Effector memory CD4-positive, alpha-beta T cell (primary cell): ENCODE measurements around the gene GTPBP1.
A peak's percentile ranks its signal among the peaks of the same experiment; 100 is the strongest.

ENCODE experiments used
- DNase-seq, 3 donors: peaks; one replicate each; pipeline ENCODE4 v3.0.0-alpha.2; 2020
- H3K27ac ChIP-seq: 2 replicates; pipeline ENCODE4 v1.7.0; 2013; ENCODE audit warnings: mild to moderate bottlenecking, low read length, moderate library complexity; ENCODE audit not compliant: insufficient read depth, poor library complexity, severe bottlenecking
- H3K27me3 ChIP-seq: replicated peaks from 2 replicates; pipeline ENCODE4 v1.7.0; 2013; ENCODE audit warnings: mild to moderate bottlenecking, low read length; ENCODE audit not compliant: insufficient read depth, control insufficient read depth, poor library complexity, severe bottlenecking
- H3K36me3 ChIP-seq: 2 replicates; pipeline ENCODE4 v1.7.0; 2013; ENCODE audit warnings: mild to moderate bottlenecking, low read length, moderate library complexity; ENCODE audit not compliant: control insufficient read depth, insufficient read depth
- H3K4me1 ChIP-seq: 2 replicates; pipeline ENCODE4 v1.7.0; 2013; ENCODE audit warnings: low read length, mild to moderate bottlenecking; ENCODE audit not compliant: control insufficient read depth, insufficient read depth, poor library complexity, severe bottlenecking
- H3K4me3 ChIP-seq: 2 replicates; pipeline ENCODE4 v1.7.0; 2013; ENCODE audit warnings: low read length, low read depth, mild to moderate bottlenecking; ENCODE audit not compliant: insufficient read depth, poor library complexity, severe bottlenecking
- H3K9me3 ChIP-seq: 2 replicates; pipeline ENCODE4 v1.7.0; 2013; ENCODE audit warnings: mild to moderate bottlenecking, low read length, moderate library complexity; ENCODE audit not compliant: control insufficient read depth

Gene GTPBP1

DNA sequence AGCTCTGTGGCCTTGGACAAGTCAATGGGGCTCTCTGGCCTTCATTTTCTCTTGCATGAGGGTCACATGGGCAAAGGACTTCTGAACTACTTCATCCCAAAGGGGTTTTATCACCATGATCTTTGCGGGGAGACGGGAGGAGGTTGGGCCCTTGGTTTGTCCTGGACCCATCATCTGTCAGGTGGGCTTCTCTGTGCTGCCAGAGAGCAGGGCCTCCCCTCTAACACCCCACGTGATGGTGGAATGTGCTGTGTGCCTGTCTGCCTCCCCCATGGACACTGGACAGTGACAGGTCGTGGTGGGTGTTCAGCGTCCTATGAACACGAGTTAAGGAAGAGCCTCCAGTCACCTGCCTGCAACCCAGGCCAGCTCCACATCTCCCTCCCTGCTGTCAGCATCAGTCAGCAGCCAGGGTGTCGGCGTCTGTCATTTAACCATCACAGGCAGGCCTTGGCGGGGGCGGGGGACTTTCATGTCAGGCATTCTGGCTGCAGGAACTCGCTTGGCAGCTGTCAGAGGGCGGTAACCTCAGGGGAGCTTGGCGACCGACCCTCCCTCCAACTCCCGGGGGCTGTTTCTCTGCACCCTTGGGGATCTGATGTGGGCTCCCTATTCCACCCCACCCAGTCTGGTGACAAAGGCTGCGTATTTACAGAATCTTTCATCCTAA, 52.7 kb downstream of the GTPBP1 start:
- Histone ChIP-seq H3K27ac (peak overlapping the region; percentile 67), H3K4me3 (no peak overlapping the region), H3K27me3 (no peaks in the 10 kb centered on the region), H3K4me1 (peaks cover 27% of the 10 kb centered on the region), H3K9me3 (no peaks in the 10 kb centered on the region), H3K36me3 (peaks cover 4% of the 10 kb centered on the region)
- DNase-seq = peak in 2 of 3 donors; percentile 39 to 62

DNA sequence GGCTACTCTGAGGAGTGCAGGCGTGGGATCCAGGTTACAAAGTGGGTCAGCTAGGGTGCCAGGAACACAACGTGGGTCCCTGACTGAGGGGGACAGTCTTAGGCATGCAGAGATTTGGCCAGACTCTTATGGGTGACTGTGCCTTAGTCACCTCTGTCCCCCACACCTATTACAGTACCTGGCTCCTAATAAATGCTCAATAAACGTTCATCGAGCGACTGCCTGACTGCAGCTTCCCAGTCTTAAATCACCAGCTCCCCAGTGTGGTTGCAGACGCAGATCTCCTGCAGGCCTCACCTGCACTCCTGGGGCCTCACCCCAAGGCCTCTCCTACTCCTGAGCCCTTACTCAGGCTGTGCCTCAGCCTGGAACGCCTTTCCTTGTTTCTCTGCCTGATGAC, 53.3 kb downstream of the GTPBP1 start:
- peak overlapping the region; percentile 67 for H3K27ac ChIP-seq
- no peaks in the 10 kb centered on the region for H3K36me3 ChIP-seq
- no peak for DNase-seq
- no peaks in the 10 kb centered on the region for H3K27me3 ChIP-seq
- H3K9me3 ChIP-seq = no peaks in the 10 kb centered on the region
- peaks cover 23% of the 10 kb centered on the region for H3K4me1 ChIP-seq
- no peak overlapping the region for H3K4me3 ChIP-seq

DNA sequence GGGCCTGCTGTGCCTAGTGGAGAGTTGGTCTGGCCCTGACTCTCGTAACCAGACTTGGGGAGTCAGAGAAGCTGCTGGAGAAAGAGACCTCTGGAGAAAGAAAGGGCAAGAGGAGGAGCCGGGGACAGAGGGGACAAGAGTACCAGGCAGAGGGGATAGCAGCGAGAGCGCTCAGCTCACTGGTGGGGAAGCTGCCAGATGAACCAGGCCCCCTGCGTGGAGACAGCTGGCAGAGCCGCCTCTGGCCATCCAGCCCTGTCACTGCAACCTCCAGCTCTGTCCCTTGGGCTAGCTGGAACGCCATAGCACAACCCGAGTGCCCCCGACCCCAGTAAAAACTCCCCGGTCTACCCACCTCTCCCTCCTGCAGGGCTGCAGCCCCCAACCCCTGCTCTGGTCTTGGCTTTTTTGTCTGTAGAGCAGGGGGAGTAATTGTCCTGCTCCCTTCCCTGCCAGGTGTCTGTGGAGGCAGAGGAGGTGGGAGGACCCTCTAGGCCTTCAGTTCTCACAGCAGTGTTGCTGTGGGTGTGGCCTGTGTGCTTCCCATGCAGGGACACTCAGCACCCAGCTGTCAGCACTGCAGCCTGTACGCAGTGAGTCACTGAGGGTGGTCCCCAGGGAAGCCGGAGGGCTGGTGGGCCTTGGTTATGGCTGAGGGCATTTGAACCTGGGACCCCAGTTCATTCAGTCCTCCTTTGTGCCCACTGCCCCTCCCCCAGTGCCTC, 54.9 kb downstream of the GTPBP1 start:
- H3K27me3 ChIP-seq = no peaks in the 10 kb centered on the region
- peaks cover 23% of the 10 kb centered on the region for H3K4me1 ChIP-seq
- H3K27ac ChIP-seq = no peak overlapping the region
- no peaks in the 10 kb centered on the region for H3K36me3 ChIP-seq
- DNase-seq = no peak
- H3K4me3 ChIP-seq = no peak overlapping the region
- no peaks in the 10 kb centered on the region for H3K9me3 ChIP-seq

DNA sequence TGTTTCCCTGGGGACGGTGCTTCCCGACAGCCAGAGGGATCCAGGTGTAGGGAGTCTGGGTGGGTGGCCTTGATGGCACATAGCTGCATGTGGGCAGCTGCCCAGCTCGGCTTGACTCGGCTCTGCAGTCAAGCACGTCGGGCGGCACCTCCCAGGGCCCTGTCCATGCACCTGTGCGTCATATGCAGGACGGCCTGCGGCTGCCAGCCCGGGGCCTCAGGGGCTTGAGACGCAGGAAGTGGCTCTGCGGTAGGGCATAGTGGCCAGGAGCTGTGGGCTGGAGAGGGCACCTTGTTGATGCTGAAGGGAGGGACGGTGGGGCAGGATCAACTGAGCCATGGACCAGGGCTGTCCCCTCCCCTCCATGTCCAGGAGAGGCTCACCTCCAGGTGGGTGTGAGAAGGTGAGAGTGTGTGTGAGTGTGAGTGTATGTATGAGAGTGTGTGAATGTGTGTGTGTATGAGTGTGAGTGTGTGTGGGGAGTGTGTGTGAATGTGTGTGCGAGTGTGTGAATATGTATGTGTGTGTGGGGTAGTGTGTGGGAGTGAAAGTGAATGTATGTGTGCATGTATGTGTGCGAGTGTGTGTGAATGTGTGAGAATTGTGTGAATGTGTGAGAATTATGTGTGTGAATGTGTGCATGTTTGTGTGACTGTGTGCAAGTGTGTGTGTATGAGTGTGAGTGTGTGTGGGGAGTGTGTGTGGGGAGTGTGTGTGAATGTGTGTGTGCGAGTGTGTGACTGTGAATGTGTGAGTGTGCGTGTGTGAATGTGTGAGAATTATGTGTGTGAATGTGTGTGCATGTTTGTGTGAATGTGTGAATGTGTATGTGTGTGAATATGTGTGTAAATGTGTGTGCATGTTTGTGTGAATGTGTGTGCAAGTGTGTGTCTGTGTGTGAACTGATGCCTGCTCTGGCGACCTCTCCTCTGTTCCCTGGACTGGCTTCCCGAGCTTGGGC, 55.7 kb downstream of the GTPBP1 start:
- H3K27me3 ChIP-seq = no peaks in the 10 kb centered on the region
- H3K4me3 ChIP-seq = no peak overlapping the region
- H3K36me3 ChIP-seq = no peaks in the 10 kb centered on the region
- no peak for DNase-seq
- peaks cover 25% of the 10 kb centered on the region for H3K4me1 ChIP-seq
- H3K27ac ChIP-seq = no peak overlapping the region
- no peaks in the 10 kb centered on the region for H3K9me3 ChIP-seq

DNA sequence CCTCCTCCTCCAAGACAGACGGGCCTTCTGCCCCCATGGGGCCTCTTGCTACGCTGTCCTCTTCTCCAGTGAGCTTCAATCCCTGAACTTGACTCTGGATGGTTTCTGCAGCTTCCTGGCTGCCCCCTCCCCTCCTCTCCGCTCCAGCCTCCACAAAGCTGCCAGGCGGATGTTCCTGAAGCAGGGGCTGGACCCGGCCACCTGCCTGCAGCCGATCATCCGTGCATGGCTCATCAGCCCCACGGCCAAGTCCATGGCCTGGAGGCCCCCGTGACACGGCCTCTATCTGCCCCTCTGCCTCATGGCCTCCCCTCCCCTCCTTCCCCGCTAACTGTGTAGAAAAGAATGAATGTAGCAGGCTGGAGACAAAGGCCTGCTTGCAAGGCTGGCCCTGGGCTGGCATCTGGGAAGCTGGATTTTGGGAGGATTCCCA, 56.8 kb downstream of the GTPBP1 start:
- no peak for DNase-seq
- H3K4me3 ChIP-seq = no peak overlapping the region
- H3K27ac ChIP-seq = no peak overlapping the region
- no peaks in the 10 kb centered on the region for H3K36me3 ChIP-seq
- H3K4me1 ChIP-seq = peaks cover 15% of the 10 kb centered on the region
- H3K9me3 ChIP-seq = no peaks in the 10 kb centered on the region
- H3K27me3 ChIP-seq = no peaks in the 10 kb centered on the region

DNA sequence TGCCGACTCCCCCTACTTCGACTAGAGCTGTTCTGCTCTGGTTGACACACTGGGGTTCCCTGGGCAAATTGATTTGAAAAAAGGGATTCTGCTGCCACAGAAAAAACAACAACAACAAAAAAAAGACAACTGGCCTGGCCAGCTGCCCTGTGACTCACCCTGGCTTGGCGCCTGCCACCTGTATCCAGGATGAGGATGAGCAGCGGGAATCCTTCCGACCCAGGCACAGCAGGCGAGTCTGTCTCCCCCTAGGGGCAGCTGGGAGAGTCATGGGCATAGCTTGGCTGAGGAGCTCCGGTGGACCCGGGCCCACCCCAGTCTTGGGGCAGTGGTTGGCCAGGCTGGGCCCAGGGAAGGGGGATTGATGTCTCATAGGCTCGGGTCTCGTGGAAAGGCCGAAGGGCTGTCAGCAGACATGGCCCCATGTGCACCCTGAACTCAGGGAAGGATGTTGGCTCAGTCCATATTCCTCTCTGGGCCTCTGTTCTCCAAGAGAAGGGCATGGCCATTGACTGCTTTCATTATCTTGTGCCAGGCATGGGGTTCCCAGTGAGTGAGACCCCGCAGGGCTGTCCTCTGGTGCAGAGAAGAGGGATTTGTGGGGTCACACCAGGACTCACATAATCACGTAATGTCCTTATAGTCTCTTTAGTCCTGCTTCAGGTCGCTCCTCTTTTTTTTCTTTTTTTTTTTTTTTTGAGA, 60.5 kb downstream of the GTPBP1 start:
- H3K36me3 ChIP-seq = no peaks in the 10 kb centered on the region
- H3K4me3 ChIP-seq = no peak overlapping the region
- H3K4me1 ChIP-seq = peaks cover 6% of the 10 kb centered on the region
- H3K27me3 ChIP-seq = no peaks in the 10 kb centered on the region
- peak in 2 of 3 donors; percentile 10 to 26 for DNase-seq
- H3K27ac ChIP-seq = no peak overlapping the region
- H3K9me3 ChIP-seq = no peaks in the 10 kb centered on the region

DNA sequence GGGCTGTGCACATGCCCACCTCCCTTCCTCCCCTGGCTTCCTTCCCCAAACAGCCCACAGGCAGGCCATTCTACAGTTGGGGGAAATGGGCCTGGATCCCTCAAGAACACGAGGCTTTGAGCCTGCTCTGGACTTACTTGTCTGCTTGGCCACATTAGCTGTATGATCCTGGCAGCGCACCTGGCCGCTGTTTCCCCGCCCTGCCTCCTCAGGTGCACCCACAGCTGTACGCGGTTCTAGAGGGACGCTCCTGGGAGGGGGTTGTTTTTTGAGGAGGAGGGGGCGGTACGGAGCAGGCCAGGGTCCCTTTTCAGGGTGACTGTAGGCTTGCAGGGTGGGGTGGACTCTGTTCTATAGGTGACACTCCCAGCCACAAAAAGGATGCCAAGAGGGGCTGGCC, 61.6 kb downstream of the GTPBP1 start:
- no peaks in the 10 kb centered on the region for H3K27me3 ChIP-seq
- H3K36me3 ChIP-seq = no peaks in the 10 kb centered on the region
- peaks cover 6% of the 10 kb centered on the region for H3K4me1 ChIP-seq
- no peak overlapping the region for H3K27ac ChIP-seq
- no peaks in the 10 kb centered on the region for H3K9me3 ChIP-seq
- no peak overlapping the region for H3K4me3 ChIP-seq
- DNase-seq = no peak

DNA sequence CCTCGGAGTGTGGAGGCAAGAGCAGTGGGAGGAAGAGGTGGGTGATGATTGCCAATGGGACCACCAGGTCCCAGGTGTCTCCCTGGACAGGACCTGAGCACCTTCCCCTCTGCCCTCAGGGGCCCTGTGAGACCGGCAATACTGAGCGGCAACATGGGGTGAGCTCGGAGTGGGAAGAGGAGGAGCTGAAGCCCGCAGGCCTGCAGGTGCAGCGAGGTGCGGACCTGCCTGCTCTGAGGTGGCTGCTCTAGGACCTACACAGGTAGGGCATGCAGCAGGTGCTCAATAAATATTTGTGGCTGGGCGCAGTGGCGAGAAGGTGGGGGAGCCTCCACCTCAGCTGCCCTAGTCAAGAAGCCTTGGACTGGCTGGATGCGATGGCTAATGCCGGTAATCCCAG, 62.3 kb downstream of the GTPBP1 start:
- Histone ChIP-seq H3K9me3 (no peaks in the 10 kb centered on the region), H3K36me3 (no peaks in the 10 kb centered on the region), H3K27me3 (no peaks in the 10 kb centered on the region), H3K4me1 (peaks cover 6% of the 10 kb centered on the region), H3K4me3 (no peak overlapping the region), H3K27ac (no peak overlapping the region)
- no peak for DNase-seq

DNA sequence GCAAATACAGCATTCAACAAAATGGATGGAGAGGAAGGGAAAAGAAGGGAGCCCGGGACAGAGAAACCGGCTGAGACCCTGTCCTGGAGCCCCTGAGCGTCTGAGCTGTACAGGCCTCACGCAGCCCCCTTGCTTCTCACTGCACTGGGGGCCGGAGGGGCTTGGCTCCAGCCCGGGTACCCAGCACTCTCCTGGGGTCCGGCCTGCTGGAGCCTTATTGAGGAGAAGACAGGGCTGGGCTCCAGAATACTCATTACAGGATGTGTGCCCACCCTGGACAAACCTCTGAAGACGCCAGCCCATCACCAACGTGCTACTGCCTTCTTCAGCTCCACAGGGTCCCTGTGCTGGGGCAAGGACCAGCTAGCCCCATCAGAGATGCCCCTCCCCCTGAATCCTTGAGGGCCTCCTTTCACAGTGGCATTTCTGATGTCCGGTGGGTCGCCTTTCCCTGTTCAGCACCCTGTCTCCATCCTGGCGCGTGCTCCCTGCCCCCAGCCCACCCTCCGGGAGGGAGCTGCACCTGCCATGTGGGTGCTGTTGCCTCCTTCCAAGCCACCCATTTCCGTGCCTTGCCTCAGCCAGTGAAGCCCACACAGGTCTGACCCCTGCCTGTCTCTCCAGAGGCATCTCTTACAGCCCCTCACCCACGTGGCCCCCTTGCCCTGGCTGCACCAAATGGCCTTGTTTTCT, 64.7 kb downstream of the GTPBP1 start:
- peaks cover 6% of the 10 kb centered on the region for H3K4me1 ChIP-seq
- H3K27ac ChIP-seq = no peak overlapping the region
- no peaks in the 10 kb centered on the region for H3K36me3 ChIP-seq
- no peaks in the 10 kb centered on the region for H3K27me3 ChIP-seq
- no peak for DNase-seq
- no peaks in the 10 kb centered on the region for H3K9me3 ChIP-seq
- H3K4me3 ChIP-seq = no peak overlapping the region
